GM18505 (cell line): Measurements from ENCODE around the gene NRL.

ENCODE experiments used
- ATAC-seq: cut with Tn5 transposase; IDR thresholded peaks from one replicate; pipeline ENCODE4 v1.9.1; 2021; ENCODE audit not compliant: unreplicated experiment
- POLR2A ChIP-seq: IDR thresholded peaks from 4 replicates; pipeline ENCODE4 v1.6.1; 2011; ENCODE audit warnings: borderline replicate concordance; ENCODE audit not compliant: insufficient read depth, insufficient read length; ENCODE audit errors: extremely low read depth

Gene NRL

GRCh38 chr14:24060984-24061913 is 53.5 kb downstream of the NRL start:
- TF ChIP-seq POLR2A: no peak
- no peak for ATAC-seq

DNA sequence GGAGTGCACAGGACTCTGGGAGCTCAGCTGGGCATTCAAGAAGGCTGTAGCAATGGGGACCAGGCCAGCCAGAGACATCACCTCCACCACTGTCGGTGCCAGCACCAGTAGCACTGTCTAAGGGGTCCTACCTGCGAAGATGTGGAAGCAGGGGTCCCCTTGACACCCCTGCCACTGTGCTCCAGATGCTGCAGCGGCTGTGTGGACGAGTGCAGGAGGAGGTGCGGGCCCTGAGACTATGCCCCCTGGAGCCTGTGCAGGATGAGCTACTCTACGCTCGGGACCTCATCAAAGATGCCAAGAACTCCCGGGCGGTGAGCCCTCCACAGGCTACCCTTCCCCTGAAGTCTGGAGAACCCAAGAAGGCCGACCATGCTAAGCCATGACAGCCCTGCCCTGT is 54.3 kb downstream of the NRL start:
- no peak for ATAC-seq
- TF ChIP-seq POLR2A: no peak

GRCh38 chr14:24059841-24060388 is 54.8 kb downstream of the NRL start:
- ATAC-seq: no peak
- no peak for TF ChIP-seq POLR2A

- no peak for ATAC-seq
- no peak for TF ChIP-seq POLR2A
Measured at GRCh38 chr14:24058951-24059475, 55.7 kb downstream of the NRL start.

DNA sequence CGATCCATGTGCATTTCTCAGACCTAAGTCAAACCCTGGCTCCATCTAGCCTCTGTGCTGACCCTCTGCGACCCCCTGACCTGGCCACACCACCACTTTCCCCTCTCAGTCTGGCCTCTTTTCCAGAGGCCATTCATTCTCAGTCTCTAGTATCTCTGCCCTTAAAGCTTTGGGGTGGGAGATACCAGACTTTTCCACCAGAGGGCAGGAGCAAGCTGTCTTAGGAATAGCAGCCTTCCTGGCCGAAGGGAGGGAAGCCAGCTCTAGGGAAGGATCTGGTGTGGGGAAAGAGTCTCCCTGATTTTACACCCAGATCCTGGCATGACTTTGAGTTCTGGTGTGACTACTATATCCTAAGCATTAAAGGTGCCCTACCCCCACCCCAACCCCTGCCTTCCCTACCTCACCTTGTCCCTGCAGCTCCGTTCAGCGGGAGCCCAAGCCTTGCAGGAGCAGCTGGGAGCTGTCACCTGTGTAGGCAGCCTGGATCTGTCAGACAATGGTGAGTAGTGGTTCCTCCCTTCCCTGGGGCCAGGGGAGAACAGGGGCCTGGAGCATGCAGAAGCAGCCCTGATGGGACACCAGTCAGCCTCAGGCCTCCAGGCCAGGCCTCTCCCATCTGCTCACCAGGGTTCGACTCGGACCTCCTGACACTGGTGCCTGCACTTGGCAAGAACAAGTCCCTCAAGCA is 56.3 kb downstream of the NRL start:
- ATAC-seq: no peak

DNA sequence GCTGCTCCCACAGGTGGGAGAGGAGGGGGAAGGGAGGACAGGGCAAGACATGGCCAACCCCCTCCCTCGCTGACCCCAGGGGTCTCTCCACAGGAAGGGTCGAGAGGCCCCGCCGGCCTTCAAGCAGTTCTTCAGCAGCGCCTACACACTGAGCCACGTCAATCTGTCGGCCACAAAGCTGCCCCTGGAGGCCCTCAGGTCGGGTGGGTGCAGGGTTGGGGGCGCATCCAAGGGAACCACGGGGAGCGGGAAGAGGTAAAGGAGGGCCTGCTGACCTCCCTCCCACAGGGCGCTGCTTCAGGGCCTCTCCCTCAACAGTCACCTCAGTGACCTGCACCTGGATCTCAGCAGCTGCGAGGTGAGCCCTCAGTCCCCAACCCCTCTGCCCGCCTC is 56.9 kb downstream of the NRL start:
- ATAC-seq: no peak
- TF ChIP-seq POLR2A: no peak

More for the DNA sequence above, 56.3 kb downstream of the NRL start:
- TF ChIP-seq POLR2A: no peak

- TF ChIP-seq POLR2A: no peak
- no peak for ATAC-seq
Measured at GRCh38 chr14:24057271-24057670, 57.5 kb downstream of the NRL start.

- TF ChIP-seq POLR2A: no peak
- ATAC-seq: no peak
Measured at GRCh38 chr14:24056800-24057184, 58.0 kb downstream of the NRL start.

DNA sequence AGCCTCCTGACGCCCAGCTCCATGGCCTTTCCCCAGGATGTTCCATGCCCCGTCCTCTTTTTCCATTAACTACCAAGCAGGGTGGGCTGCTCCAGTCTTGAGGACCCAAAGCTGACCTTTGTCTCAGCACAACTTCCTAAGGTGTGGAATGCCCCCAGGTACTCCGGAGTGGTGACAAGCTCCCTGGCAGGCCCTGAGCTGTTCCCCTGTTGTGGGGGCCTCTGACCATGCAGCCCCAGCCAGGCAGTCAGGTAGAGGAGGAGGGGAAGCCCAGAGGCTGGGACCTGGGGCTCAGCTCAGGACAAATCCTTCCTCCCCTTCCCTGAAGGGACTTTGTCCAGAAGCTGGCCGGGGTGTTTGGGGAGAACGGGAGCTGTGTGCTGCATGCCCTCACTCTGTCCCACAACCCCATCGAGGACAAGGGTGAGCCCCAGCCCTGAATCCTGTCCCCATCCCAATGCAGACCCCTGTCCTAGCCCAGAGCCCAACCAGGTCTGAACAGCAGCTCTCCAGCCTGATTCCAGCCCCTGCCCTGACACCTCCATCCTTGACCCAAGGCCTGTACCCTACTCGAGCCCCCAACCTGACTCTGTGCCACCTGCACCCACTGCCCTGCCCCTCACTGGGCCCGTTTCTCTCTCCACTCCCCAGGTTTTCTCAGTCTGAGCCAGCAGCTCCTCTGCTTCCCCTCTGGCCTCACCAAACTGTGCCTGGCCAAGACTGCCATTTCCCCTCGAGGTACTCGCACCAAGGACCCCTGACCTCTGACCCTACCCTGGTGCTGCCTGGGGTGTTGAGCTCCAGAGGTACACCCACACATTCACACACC is 58.6 kb downstream of the NRL start:
- no peak for TF ChIP-seq POLR2A
- no peak for ATAC-seq

- ATAC-seq: no peak
- no peak for TF ChIP-seq POLR2A
Measured at GRCh38 chr14:24054646-24055045, 60.1 kb downstream of the NRL start.

- no peak for ATAC-seq
- TF ChIP-seq POLR2A: no peak
Measured at GRCh38 chr14:24054324-24054641, 60.5 kb downstream of the NRL start.

- ATAC-seq: no peak
- TF ChIP-seq POLR2A: no peak
Measured at GRCh38 chr14:24053548-24054323, 61.0 kb downstream of the NRL start.
